H9 (cell line): ENCODE data around the gene MOXD1. TPM values are rescaled to one million over a fixed set of nuclear protein-coding genes. Genes with fewer than 3 reads are reported as not detected.

Experiments used
- DNase-seq: peaks from one replicate; pipeline ENCODE4 v3.0.0-alpha.2; 2017
- H2AFZ ChIP-seq: one replicate; pipeline ENCODE4 v1.6.1; 2013; ENCODE audit warnings: mild to moderate bottlenecking, low read length, control low read depth, moderate library complexity
- H2AK5ac ChIP-seq: 2 replicates; pipeline ENCODE4 v1.6.1; 2013; ENCODE audit warnings: low read length, control low read depth, mixed read lengths; ENCODE audit not compliant: insufficient read length
- H2BK120ac ChIP-seq: one replicate; pipeline ENCODE4 v1.6.1; 2013; ENCODE audit warnings: low read depth, mild to moderate bottlenecking, low read length, control low read depth, inconsistent platforms; ENCODE audit not compliant: poor library complexity, severe bottlenecking
- H2BK12ac ChIP-seq: 2 replicates; pipeline ENCODE4 v1.6.1; 2013; ENCODE audit warnings: low read length, control low read depth, mixed read lengths, low read depth; ENCODE audit not compliant: insufficient read length
- H2BK15ac ChIP-seq: 2 replicates; pipeline ENCODE4 v1.6.1; 2013; ENCODE audit warnings: low read depth, low read length, control low read depth
- H2BK20ac ChIP-seq: one replicate; pipeline ENCODE4 v1.6.1; 2013; ENCODE audit warnings: low read depth, mild to moderate bottlenecking, low read length, control low read depth, inconsistent platforms; ENCODE audit not compliant: poor library complexity, severe bottlenecking
- H2BK5ac ChIP-seq: 2 replicates; pipeline ENCODE4 v1.6.1; 2013; ENCODE audit warnings: low read length, control low read depth, mixed read lengths; ENCODE audit not compliant: insufficient read length
- H3K14ac ChIP-seq: 2 replicates; pipeline ENCODE4 v1.6.1; 2013; ENCODE audit warnings: low read length, control low read depth; ENCODE audit not compliant: insufficient read depth
- H3K18ac ChIP-seq: 2 replicates; pipeline ENCODE4 v1.6.1; 2013; ENCODE audit warnings: low read depth, mild to moderate bottlenecking, mixed read lengths, low read length, control low read depth; ENCODE audit not compliant: insufficient read length
- H3K23ac ChIP-seq: 2 replicates; pipeline ENCODE4 v1.6.1; 2013; ENCODE audit warnings: low read length, control low read depth, mixed read lengths, low read depth; ENCODE audit not compliant: insufficient read length
- H3K23me2 ChIP-seq: 2 replicates; pipeline ENCODE4 v1.6.1; 2013; ENCODE audit warnings: low read depth, mild to moderate bottlenecking, mixed read lengths, low read length, control low read depth; ENCODE audit not compliant: insufficient read length, poor library complexity, severe bottlenecking
- H3K27ac ChIP-seq: 2 replicates; pipeline ENCODE4 v1.5.1; 2013; ENCODE audit warnings: low read length, control low read depth, mixed read lengths, low read depth; ENCODE audit not compliant: insufficient read length
- H3K27me3 ChIP-seq: 2 replicates; pipeline ENCODE4 v1.6.1; 2013; ENCODE audit warnings: low read length, control low read depth, inconsistent platforms; ENCODE audit not compliant: insufficient read depth
- H3K4ac ChIP-seq: 2 replicates; pipeline ENCODE4 v1.6.1; 2013; ENCODE audit warnings: low read depth, mild to moderate bottlenecking, control low read depth, inconsistent platforms, low read length, moderate library complexity
- H3K4me1 ChIP-seq: 2 replicates; pipeline ENCODE4 v1.6.1; 2013; ENCODE audit warnings: low read length, control low read depth, inconsistent platforms; ENCODE audit not compliant: insufficient read depth
- H3K4me2 ChIP-seq: 2 replicates; pipeline ENCODE4 v1.6.1; 2013; ENCODE audit warnings: low read length, control low read depth, mixed read lengths; ENCODE audit not compliant: insufficient read length, insufficient read depth
- H3K56ac ChIP-seq: 2 replicates; pipeline ENCODE4 v1.6.1; 2013; ENCODE audit warnings: low read depth, mild to moderate bottlenecking, mixed read lengths, low read length, control low read depth; ENCODE audit not compliant: insufficient read length
- H3K79me1 ChIP-seq: 2 replicates; pipeline ENCODE4 v1.6.1; 2013; ENCODE audit warnings: low read depth, mild to moderate bottlenecking, moderate library complexity, low read length, control low read depth, inconsistent platforms; ENCODE audit not compliant: insufficient read depth, poor library complexity, severe bottlenecking
- H3K79me2 ChIP-seq: 2 replicates; pipeline ENCODE4 v1.6.1; 2013; ENCODE audit warnings: low read length, control low read depth, inconsistent platforms; ENCODE audit not compliant: insufficient read depth
- H3K9ac ChIP-seq: 2 replicates; pipeline ENCODE4 v1.6.1; 2013; ENCODE audit warnings: low read length, control low read depth, mixed read lengths; ENCODE audit not compliant: insufficient read length; ENCODE audit errors: extremely low read depth
- H3K9me3 ChIP-seq: one replicate; pipeline ENCODE4 v1.6.1; 2013; ENCODE audit warnings: low read depth, low read length, inconsistent platforms; ENCODE audit not compliant: control insufficient read depth
- H3T11ph ChIP-seq: one replicate; pipeline ENCODE4 v1.6.1; 2013; ENCODE audit warnings: mild to moderate bottlenecking, low read length, control low read depth, inconsistent platforms
- H4K20me1 ChIP-seq: one replicate; pipeline ENCODE4 v1.6.1; 2013; ENCODE audit not compliant: control insufficient read depth, insufficient read length, insufficient read depth
- H4K5ac ChIP-seq: 2 replicates; pipeline ENCODE4 v1.6.1; 2013; ENCODE audit warnings: low read depth, mild to moderate bottlenecking, mixed read lengths, low read length, control low read depth; ENCODE audit not compliant: insufficient read length
- H4K8ac ChIP-seq: replicated peaks from 2 replicates; pipeline ENCODE4 v1.6.1; 2013; ENCODE audit warnings: low read length, control low read depth, mixed read lengths, low read depth; ENCODE audit not compliant: insufficient read length
- H4K91ac ChIP-seq: 2 replicates; pipeline ENCODE4 v1.6.1; 2013; ENCODE audit warnings: low read depth, mild to moderate bottlenecking, moderate library complexity, mixed read lengths, low read length, control low read depth; ENCODE audit not compliant: insufficient read length
- H3K27ac Mint-ChIP-seq, 3 experiments: 2 replicates in 2 of 3; 3 replicates in 1 of 3; pipeline ENCODE4 v1.8.0; 2020 to 2021; ENCODE audit warnings: mixed read lengths in 3 of 3, mild to moderate bottlenecking in 1 of 3, moderate library complexity in 1 of 3
- H3K27me3 Mint-ChIP-seq: 2 replicates; pipeline ENCODE4 v1.8.0; 2021; ENCODE audit warnings: low read depth, mild to moderate bottlenecking, moderate library complexity, mixed read lengths
- H3K36me3 Mint-ChIP-seq, 3 experiments: 2 replicates in 2 of 3; 3 replicates in 1 of 3; pipeline ENCODE4 v1.8.0; 2020 to 2021; ENCODE audit warnings: low read depth in 3 of 3, mixed read lengths in 3 of 3; ENCODE audit not compliant: insufficient read depth in 1 of 3
- H3K4me1 Mint-ChIP-seq, 2 experiments: 2 replicates each; pipeline ENCODE4 v1.8.0; 2020; ENCODE audit warnings: mixed read lengths in 2 of 2
- H3K4me3 Mint-ChIP-seq, 2 experiments: 2 replicates in 1 of 2; 3 replicates in 1 of 2; pipeline ENCODE4 v1.8.0; 2020 to 2021; ENCODE audit warnings: mild to moderate bottlenecking in 2 of 2, mixed read lengths in 2 of 2, moderate library complexity in 1 of 2
- H3K9me3 Mint-ChIP-seq, 2 experiments: 2 replicates in 1 of 2; 3 replicates in 1 of 2; pipeline ENCODE4 v1.8.0; 2020; ENCODE audit warnings: mild to moderate bottlenecking in 2 of 2, mixed read lengths in 2 of 2, moderate library complexity in 1 of 2
- WGBS: extraction: QIAGEN DNeasy Blood & Tissue Kit; methylation state at CpG from one replicate; pipeline ENCODE4 v1.1.7; 2013; ENCODE audit warnings: missing lambda C conversion rate, low lambda C conversion rate, mixed read lengths; ENCODE audit not compliant: insufficient read length; ENCODE audit errors: extremely low coverage; 5-methylcytosine and 5-hydroxymethylcytosine counted together
- total RNA-seq: library from RNA; stranded (reverse); gene quantifications from 2 replicates; pipeline ENCODE4 v1.2.1, GENCODE V29; 2021
- TF ChIP-seq, protein P1 (sequence below): fragments of 200-600 bp; sonication (generic); conservative IDR thresholded peaks from 3 replicates; pipeline ENCODE4 v1.8.0; 2021; ENCODE audit warnings: antibody characterized with exemption, mild to moderate bottlenecking

MOXD1 gene
- total RNA-seq, 1 experiment from 2014 or later = 2.3 TPM

DNA sequence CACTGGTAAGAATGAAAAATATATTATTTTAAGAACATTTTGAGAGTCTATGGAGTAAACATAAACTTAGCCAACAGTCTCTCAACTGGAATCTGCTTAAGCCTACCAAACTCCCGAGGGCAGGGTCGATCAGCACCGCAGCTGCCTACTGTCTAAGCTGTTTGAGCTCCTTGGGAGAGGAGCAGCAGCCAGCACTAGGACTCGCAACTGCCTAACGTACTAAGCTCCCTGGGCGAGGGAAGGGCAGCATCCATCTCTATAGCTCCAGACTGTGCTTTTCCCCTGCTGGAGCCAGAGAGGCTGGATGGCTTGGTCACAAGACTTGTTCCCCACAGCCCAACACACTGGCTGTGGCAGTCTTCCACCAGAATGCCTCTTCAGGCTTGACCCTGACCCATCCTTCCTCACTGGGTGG, 96.4 kb downstream of the MOXD1 start:
- Histone ChIP-seq H3K18ac (no peak overlapping the region), H2AK5ac (no peak overlapping the region), H2BK12ac (no peak overlapping the region), H3T11ph (no peak overlapping the region), H2BK120ac (no peak overlapping the region), H4K20me1 (no peaks in the 10 kb centered on the region), H3K4ac (no peak overlapping the region), H3K14ac (no peak overlapping the region; the same call in 1 of the 2 replicates), H4K91ac (no peak overlapping the region), H4K8ac (no peak overlapping the region), H2BK20ac (no peak overlapping the region), H3K27ac (no peak overlapping the region), H2AFZ (no peak overlapping the region), H3K27me3 (no peaks in the 10 kb centered on the region), H2BK15ac (no peak overlapping the region), H3K23ac (no peak overlapping the region), H3K9me3 (no peaks in the 10 kb centered on the region), H3K56ac (no peak overlapping the region), H2BK5ac (no peak overlapping the region), H3K9ac (no peak overlapping the region), H3K79me1 (no peaks in the 10 kb centered on the region), H4K5ac (no peak overlapping the region), H3K23me2 (no peaks in the 10 kb centered on the region), H3K4me1 (no peaks in the 10 kb centered on the region), H3K4me2 (no peak overlapping the region), H3K79me2 (no peaks in the 10 kb centered on the region)
- H3K27ac Mint-ChIP-seq = no peak overlapping the region
- H3K4me1 Mint-ChIP-seq = no peaks in the 10 kb centered on the region
- H3K27me3 Mint-ChIP-seq = peaks cover 7% of the 10 kb centered on the region
- TF ChIP-seq, protein P1, sequence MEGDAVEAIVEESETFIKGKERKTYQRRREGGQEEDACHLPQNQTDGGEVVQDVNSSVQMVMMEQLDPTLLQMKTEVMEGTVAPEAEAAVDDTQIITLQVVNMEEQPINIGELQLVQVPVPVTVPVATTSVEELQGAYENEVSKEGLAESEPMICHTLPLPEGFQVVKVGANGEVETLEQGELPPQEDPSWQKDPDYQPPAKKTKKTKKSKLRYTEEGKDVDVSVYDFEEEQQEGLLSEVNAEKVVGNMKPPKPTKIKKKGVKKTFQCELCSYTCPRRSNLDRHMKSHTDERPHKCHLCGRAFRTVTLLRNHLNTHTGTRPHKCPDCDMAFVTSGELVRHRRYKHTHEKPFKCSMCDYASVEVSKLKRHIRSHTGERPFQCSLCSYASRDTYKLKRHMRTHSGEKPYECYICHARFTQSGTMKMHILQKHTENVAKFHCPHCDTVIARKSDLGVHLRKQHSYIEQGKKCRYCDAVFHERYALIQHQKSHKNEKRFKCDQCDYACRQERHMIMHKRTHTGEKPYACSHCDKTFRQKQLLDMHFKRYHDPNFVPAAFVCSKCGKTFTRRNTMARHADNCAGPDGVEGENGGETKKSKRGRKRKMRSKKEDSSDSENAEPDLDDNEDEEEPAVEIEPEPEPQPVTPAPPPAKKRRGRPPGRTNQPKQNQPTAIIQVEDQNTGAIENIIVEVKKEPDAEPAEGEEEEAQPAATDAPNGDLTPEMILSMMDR = no peak
- H3K4me3 Mint-ChIP-seq = no peak overlapping the region
- WGBS = no CpG with 5 or more reads among the region's 6 CpGs
- H3K9me3 Mint-ChIP-seq = peaks cover 2 to 6% of the 10 kb centered on the region in 2 experiments; a peak in 2 of 5 replicates
- no peaks in the 10 kb centered on the region for H3K36me3 Mint-ChIP-seq
- no peak for DNase-seq
